HG03039 (cell line): ENCODE data around the gene CLCA4.
A peak's percentile ranks its signal among the peaks of the same experiment; 100 is the strongest.

Source experiments
- ATAC-seq: cut with Tn5 transposase; IDR thresholded peaks from one replicate; pipeline ENCODE4 v1.9.1; 2021; ENCODE audit warnings: mild to moderate bottlenecking, moderate library complexity; ENCODE audit not compliant: unreplicated experiment

Gene CLCA4, protein sequence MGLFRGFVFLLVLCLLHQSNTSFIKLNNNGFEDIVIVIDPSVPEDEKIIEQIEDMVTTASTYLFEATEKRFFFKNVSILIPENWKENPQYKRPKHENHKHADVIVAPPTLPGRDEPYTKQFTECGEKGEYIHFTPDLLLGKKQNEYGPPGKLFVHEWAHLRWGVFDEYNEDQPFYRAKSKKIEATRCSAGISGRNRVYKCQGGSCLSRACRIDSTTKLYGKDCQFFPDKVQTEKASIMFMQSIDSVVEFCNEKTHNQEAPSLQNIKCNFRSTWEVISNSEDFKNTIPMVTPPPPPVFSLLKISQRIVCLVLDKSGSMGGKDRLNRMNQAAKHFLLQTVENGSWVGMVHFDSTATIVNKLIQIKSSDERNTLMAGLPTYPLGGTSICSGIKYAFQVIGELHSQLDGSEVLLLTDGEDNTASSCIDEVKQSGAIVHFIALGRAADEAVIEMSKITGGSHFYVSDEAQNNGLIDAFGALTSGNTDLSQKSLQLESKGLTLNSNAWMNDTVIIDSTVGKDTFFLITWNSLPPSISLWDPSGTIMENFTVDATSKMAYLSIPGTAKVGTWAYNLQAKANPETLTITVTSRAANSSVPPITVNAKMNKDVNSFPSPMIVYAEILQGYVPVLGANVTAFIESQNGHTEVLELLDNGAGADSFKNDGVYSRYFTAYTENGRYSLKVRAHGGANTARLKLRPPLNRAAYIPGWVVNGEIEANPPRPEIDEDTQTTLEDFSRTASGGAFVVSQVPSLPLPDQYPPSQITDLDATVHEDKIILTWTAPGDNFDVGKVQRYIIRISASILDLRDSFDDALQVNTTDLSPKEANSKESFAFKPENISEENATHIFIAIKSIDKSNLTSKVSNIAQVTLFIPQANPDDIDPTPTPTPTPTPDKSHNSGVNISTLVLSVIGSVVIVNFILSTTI

DNA sequence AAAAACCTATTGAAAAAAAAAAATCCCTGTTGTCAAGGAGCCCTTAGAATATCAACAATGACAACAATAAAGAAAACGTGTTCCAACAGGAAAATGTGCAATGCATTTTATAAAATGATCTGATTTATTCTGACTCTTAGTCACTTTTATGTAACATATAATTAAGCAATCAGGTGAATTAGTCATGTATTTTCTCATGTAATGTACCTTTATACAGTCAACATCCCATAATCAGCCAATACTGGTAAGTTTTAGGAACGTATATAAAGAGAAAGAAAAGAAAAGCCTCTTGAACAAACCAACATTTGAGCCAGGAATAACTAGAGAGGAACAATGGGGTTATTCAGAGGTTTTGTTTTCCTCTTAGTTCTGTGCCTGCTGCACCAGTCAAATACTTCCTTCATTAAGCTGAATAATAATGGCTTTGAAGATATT is at the start of gene CLCA4:
TSS of gene CLCA4 (plus strand) at position 292 of the 435 bp plus-strand sequence. CDS start at position 334, 42 bp downstream.
- no peak for ATAC-seq

GRCh38 chr1:86498281-86498680 is 48.6 kb upstream of the CLCA4 start:
- ATAC-seq = no peak

- ATAC-seq = no peak
Observed at GRCh38 chr1:86499987-86500593, 46.8 kb upstream of the CLCA4 start.

DNA sequence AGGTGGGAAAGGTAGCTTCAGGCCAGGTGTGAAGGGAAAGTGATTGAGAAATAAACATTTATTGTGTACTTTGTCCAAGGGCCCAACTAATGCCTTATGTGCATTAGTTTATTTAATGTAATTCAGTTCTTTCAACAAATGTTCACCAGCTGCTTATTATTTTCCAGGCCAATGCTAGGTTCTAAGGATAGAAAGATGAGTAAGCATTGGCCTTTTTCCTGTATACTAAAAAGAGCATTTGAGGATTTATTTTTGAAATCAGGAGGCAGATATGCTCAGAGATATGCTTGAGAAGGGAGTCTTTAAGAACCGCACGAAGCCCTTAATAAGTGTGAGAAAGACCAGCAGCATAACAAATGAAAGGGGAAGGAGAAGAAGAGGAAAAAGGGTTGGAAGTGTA is 46.2 kb upstream of the CLCA4 start:
- no peak for ATAC-seq

- ATAC-seq = peak; percentile 53
Observed at GRCh38 chr1:86502125-86502646, 44.7 kb upstream of the CLCA4 start.

DNA sequence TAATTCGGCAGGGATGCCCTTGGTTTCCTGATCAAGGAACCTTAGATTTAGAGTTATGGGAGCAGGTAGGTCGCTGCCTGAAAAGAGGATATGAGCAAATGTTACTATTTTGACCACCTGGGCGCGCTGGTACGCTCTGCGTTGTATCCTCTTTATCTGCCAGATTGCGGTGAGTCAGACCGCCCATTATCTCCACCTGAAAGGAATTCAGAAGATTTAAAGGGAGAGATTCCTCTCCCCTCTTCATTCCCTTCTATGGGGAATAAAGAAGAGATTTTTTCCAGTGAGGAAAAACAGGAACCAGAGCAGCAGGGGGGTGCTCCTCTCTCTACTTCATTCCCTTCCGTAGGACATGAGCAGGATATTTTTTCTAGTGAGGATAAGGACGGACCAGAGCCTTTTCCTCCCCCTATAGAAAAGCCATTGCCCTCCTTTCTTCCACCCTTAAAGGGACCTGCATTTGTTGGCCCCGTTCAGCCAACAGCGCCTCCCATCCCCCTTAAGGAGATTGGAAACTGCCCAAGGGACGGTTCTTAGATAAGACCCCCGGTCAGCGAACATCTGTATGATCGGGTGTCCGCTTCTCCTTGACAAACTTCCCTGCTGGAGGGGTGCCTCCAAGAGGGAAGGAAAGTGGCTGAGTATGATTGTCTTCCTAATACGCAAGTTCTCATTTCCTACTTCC is 44.0 kb upstream of the CLCA4 start:
- peak; percentile 13 for ATAC-seq

GRCh38 chr1:86503406-86504136 is 43.3 kb upstream of the CLCA4 start:
- ATAC-seq = no peak

DNA sequence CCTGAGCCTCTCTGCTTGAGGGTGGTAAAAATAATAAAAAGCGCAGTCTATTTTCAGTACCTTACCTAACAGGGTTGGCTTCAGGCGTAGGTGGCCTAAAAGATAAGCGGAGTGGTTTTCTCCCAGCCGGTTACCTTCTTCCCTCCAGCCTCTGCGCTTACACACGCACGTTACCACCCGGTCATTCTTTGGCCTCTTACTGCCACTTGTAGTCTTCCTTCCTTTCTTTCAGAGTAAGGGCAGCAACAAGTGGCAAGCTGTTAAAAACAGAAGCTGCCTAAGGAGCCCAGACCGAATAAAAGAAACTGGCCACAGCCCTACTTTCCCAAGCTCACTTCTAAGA is 42.8 kb upstream of the CLCA4 start:
- no peak for ATAC-seq

DNA sequence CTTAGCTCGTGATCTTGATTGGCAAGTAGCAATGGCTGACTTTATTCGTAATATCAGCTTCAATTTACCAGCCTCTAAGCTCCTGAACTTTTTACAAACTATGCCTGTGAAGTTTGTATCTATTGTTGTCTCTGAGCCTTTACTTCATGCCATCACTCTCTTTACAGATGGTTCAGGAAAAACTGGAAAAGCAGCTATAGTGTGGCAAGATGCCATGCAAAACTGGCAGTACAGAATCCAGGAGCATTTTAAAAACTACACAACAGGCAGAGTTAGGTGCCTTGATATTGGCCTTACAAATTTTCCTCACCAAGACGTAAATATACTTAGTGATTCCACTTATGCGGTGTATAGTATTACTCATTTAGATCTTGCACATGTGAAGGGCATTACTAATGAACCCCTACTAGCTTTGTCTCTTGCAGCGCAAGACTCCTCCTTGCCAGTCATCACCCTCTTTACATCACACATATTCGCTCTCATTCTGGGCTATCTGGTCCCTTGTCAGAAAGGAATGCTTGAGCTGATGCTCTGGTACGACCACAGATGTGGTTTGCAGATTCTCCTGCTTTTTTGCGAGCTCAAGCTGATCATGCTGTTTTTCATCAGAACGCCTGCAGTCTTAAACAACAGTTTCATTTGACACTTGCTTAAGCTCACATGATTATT is 41.8 kb upstream of the CLCA4 start:
- ATAC-seq = no peak

GRCh38 chr1:86505564-86505902 is 41.3 kb upstream of the CLCA4 start:
- no peak for ATAC-seq

GRCh38 chr1:86507935-86508582 is 38.8 kb upstream of the CLCA4 start:
- ATAC-seq = no peak

GRCh38 chr1:86508583-86508969 is 38.3 kb upstream of the CLCA4 start:
- ATAC-seq = no peak

DNA sequence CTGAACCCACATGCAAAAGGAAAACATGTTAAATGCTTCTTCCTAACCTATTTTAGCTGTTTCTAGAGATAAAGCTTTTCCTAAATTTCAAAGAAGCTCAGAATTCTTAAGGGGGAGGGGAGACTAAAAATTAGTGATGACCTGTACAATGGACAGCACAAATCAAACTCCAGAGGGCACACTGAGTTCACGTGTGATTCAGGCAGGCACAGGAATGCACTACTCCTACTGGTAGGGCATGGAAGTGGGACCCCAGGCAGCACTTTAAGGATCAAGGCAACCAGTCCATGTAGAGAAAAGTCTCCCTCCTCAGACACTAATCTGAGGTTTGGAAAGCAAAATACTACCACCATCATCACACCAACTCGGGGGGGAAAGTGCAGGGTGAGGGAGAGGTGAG is 31.3 kb upstream of the CLCA4 start:
- no peak for ATAC-seq

DNA sequence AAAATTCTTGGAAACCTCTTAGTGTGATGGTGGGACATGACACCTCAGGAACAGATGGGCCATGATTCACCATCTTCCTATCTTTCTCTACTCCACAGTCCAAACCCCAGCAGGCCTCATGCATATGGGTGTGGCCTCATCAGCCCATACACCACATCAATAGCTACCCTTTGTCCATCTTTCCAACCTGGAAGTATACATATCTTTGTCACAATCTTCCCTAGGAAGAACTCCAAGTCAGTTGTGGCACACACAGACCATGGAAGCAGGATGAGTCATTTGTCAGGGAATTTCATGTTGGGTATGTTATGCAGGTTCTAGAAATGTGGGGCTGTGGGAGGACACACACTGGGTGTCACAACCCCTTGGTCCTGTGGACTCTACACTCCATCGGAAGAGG is 30.5 kb upstream of the CLCA4 start:
- no peak for ATAC-seq

- ATAC-seq = no peak
Observed at GRCh38 chr1:86517336-86517735, 29.5 kb upstream of the CLCA4 start.

DNA sequence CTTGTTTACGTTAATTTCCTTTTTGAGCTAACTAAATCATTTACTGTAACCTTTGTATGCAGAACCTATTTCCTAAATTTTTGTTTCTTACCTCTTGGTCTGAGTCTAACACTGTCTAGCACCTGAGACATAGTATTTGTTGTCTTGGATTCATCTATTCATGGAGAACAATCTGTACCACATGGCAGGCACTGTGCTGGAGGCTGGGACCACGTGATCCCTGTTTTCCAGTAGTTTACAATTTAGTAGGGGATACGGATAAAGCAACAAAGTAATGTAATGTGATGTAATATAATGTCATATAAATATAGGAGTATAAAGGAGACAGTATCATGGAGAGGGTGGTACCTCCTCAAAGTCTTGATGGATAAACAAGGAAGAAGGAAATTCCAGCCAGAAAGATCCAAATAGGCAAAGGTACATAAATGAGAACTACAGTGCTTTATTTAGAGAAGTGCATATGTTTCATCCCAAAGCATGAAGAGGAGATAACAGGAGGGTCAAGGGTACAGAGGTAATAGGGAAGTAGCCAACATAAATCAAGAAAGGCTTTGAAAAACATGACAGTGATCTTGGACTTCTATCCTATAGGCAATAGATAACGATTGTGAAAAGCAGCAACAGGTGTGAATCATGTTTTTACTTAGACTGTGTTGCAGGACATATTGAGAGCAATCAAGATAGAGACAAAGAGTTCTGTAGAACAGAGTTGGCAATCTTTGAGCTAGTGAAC is 25.9 kb upstream of the CLCA4 start:
- ATAC-seq = no peak

- no peak for ATAC-seq
Observed at GRCh38 chr1:86521522-86521891, 25.4 kb upstream of the CLCA4 start.

GRCh38 chr1:86522240-86522639 is 24.6 kb upstream of the CLCA4 start:
- ATAC-seq = no peak
